ENCODE measurements around the gene MDFIC.

- TF ChIP-seq CTCF (conservative IDR thresholded peaks at IDR 0.05) (no peak), ZFX (IDR thresholded peaks at IDR 0.05) (no peak)
Observed at GRCh38 chr7:115005953-115006352, 84.1 kb downstream of the MDFIC start.
